ENCODE measurements around the gene CRELD1. TPM values are rescaled to one million over a fixed set of nuclear protein-coding genes. Genes with fewer than 3 reads are reported as not detected.

Gene CRELD1
- polyA plus RNA-seq, 3 donors: 16.1 to 23.4 (median 19.2) TPM

DNA sequence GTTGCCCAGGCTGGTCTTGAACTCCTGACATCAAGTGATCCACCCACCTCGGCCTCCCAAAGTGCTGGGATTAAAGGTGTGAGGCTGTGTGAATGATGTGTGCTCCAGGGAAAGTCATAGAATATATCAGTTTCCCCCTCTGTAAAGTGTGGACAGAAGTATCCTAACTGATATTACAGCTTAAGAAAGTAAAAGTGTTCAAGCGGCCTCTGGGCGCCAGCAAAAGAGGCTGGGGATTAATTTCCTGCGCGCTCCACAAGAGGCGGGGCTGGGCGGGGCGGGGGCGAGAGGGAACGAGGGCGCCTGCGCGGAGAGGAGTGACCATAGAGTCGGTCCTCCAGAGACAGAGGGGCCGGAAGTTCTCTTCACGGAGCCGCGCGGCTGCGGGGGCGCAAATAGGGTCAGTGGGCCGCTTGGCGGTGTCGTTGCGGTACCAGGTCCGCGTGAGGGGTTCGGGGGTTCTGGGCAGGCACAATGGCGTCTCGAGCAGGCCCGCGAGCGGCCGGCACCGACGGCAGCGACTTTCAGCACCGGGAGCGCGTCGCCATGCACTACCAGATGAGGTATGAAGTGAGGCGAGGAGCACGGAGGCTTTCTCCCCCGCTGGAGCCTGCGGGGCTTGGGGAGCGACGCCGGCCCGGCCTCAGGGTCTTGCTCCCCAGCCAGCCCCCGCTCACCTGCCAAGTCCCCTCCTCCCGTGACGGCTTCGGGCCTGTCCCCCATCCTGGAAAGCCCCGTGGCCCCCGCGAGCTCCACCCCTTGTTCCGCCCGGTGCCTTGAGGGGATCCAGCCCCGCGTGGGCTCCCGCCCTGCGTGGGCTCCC, 43.2 kb upstream of the CRELD1 start, which contains the start of gene JAGN1:
Gene JAGN1 (plus strand): TSS at position 362 of the 823 bp plus-strand sequence. CDS start 113 bp downstream, at position 475.
- Mint-ChIP-seq H3K9me3 (no peaks in the 10 kb centered on the region), H3K4me1 (peaks cover 28% of the 10 kb centered on the region), H3K4me3 (peak within 1 kb of the TSS; percentile 91 to 97), H3K27me3 (ENCODE audit: low read depth in 3 of 3) (peaks cover 0 to 2% (median 0%) of the 10 kb centered on the region in 3 donors), H3K27ac (peak within 1 kb of the TSS; percentile 94 to 98 (median 97)), H3K36me3 (peaks cover 22 to 28% of the 10 kb centered on the region in 2 donors)
- H3K79me2 ChIP-seq (ENCODE audit: insufficient read depth, low read length): peaks cover 32% of the 10 kb centered on the region
- peaks cover 12 to 16% of the 10 kb centered on the region in 2 donors for H3K4me1 ChIP-seq (ENCODE audit: control insufficient read depth in 1 of 2, insufficient read depth in 2 of 2, low read length in 2 of 2)
- H4K20me1 ChIP-seq (ENCODE audit: insufficient read depth, low read length): peaks cover 8% of the 10 kb centered on the region
- H3K4me2 ChIP-seq (replicated peaks; ENCODE audit: extremely low read depth, low read length, poor library complexity, severe bottlenecking): peak within 1 kb of the TSS; percentile 87
- intact Hi-C loops (cut with micrococcal nuclease): no loop called here
- H3K36me3 ChIP-seq (replicated peaks in 1 of 2; ENCODE audit: control insufficient read depth in 1 of 2, insufficient read depth in 2 of 2, low read length in 2 of 2): peaks cover 10 to 21% of the 10 kb centered on the region in 2 donors
- TF ChIP-seq, protein P1, sequence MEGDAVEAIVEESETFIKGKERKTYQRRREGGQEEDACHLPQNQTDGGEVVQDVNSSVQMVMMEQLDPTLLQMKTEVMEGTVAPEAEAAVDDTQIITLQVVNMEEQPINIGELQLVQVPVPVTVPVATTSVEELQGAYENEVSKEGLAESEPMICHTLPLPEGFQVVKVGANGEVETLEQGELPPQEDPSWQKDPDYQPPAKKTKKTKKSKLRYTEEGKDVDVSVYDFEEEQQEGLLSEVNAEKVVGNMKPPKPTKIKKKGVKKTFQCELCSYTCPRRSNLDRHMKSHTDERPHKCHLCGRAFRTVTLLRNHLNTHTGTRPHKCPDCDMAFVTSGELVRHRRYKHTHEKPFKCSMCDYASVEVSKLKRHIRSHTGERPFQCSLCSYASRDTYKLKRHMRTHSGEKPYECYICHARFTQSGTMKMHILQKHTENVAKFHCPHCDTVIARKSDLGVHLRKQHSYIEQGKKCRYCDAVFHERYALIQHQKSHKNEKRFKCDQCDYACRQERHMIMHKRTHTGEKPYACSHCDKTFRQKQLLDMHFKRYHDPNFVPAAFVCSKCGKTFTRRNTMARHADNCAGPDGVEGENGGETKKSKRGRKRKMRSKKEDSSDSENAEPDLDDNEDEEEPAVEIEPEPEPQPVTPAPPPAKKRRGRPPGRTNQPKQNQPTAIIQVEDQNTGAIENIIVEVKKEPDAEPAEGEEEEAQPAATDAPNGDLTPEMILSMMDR (IDR thresholded peaks at IDR 0.05): no peak
- under 1% methylated on average over 55 of the region's 62 CpGs for WGBS (ENCODE audit: insufficient coverage)
- H3K27ac ChIP-seq (ENCODE audit: low read depth in 1 of 2, low read length in 2 of 2): peak within 1 kb of the TSS; percentile 89 to 99
- peak within 1 kb of the TSS; percentile 94 for H2AFZ ChIP-seq (ENCODE audit: insufficient read depth, low read depth, low read length, poor library complexity, severe bottlenecking)
- peak within 1 kb of the TSS; percentile 62 to 99 (median 98) for H3K4me3 ChIP-seq (replicated peaks in 1 of 3; ENCODE audit: low read depth in 2 of 3, low read length in 3 of 3)
- H3K9ac ChIP-seq (ENCODE audit: insufficient read depth, low read length, poor library complexity, severe bottlenecking): peak within 1 kb of the TSS; percentile 98
- H3K9me3 ChIP-seq (replicated peaks in 1 of 2; ENCODE audit: control insufficient read depth in 1 of 2, insufficient read depth in 1 of 2, low read length in 2 of 2): no peaks in the 10 kb centered on the region
- peak; percentile 86 to 91 (median 88) for DNase-seq
- H3K27me3 ChIP-seq (ENCODE audit: control insufficient read depth in 2 of 2, insufficient read depth in 2 of 2, low read length in 2 of 2): no peaks in the 10 kb centered on the region

DNA sequence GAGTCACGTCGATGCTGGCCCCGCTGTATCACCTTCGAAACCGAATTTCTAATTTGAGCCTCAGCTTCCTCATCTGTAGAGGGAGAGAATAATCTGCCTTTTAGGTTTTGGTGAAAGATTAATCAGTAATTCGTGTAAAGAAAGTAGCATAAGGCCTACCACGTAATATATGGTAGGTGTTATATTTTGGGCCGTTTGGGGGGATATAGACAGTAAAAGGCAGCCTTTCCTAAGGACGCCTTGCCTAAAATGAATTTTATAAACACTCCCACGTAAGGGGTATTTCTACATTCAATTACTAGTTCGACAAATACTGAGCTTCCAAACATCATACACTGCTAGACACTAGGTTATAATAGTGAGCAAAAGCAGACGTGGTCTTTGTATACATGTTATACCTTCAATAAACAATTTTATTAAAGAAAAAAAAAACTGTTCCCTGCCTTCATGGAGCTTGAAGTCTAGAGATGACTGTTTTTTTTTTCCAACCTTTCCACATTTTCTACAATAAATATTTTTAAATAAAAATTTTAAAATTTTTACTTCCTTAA, 42.5 kb upstream of the CRELD1 start:
- Mint-ChIP-seq H3K27me3 (ENCODE audit: low read depth in 3 of 3) (peaks cover 0 to 2% (median 0%) of the 10 kb centered on the region in 3 donors), H3K4me1 (peaks cover 30% of the 10 kb centered on the region), H3K4me3 (peak overlapping the region; percentile 91 to 97), H3K36me3 (peaks cover 24 to 28% of the 10 kb centered on the region in 2 donors), H3K27ac (peak overlapping the region; percentile 94 to 98 (median 97)), H3K9me3 (no peaks in the 10 kb centered on the region)
- H3K36me3 ChIP-seq (replicated peaks in 1 of 2; ENCODE audit: control insufficient read depth in 1 of 2, insufficient read depth in 2 of 2, low read length in 2 of 2): peaks cover 10 to 21% of the 10 kb centered on the region in 2 donors
- H3K27ac ChIP-seq (ENCODE audit: low read depth in 1 of 2, low read length in 2 of 2): peak overlapping the region; percentile 89 to 99
- peak overlapping the region; percentile 62 to 99 (median 98) for H3K4me3 ChIP-seq (replicated peaks in 1 of 3; ENCODE audit: low read depth in 2 of 3, low read length in 3 of 3)
- no peaks in the 10 kb centered on the region for H3K9me3 ChIP-seq (replicated peaks in 1 of 2; ENCODE audit: control insufficient read depth in 1 of 2, insufficient read depth in 1 of 2, low read length in 2 of 2)
- 0% methylated on average over 1 of the region's 12 CpGs for WGBS (ENCODE audit: insufficient coverage)
- peaks cover 8% of the 10 kb centered on the region for H4K20me1 ChIP-seq (ENCODE audit: insufficient read depth, low read length)
- TF ChIP-seq, protein P1 (IDR thresholded peaks at IDR 0.05): no peak
- H3K27me3 ChIP-seq (ENCODE audit: control insufficient read depth in 2 of 2, insufficient read depth in 2 of 2, low read length in 2 of 2): no peaks in the 10 kb centered on the region
- intact Hi-C loops (cut with micrococcal nuclease): no loop called here
- H3K79me2 ChIP-seq (ENCODE audit: insufficient read depth, low read length): peaks cover 32% of the 10 kb centered on the region
- H3K9ac ChIP-seq (ENCODE audit: insufficient read depth, low read length, poor library complexity, severe bottlenecking): peak overlapping the region; percentile 98
- DNase-seq: no peak
- H2AFZ ChIP-seq (ENCODE audit: insufficient read depth, low read depth, low read length, poor library complexity, severe bottlenecking): peak overlapping the region; percentile 94
- peaks cover 12 to 16% of the 10 kb centered on the region in 2 donors for H3K4me1 ChIP-seq (ENCODE audit: control insufficient read depth in 1 of 2, insufficient read depth in 2 of 2, low read length in 2 of 2)
- H3K4me2 ChIP-seq (replicated peaks; ENCODE audit: extremely low read depth, low read length, poor library complexity, severe bottlenecking): peak overlapping the region; percentile 87
